Stimulated activated CD8-positive, alpha-beta memory T cell treated with anti-CD3 and anti-CD28 coated beads, Interleukin-12 subunit alpha, Interleukin-12 subunit beta, amount 100 ng/mL, for 24 hours (primary cell): ENCODE data around the gene NLRP10.
"Not testable (repeated sequence)": the region's sequence is repeated elsewhere in the genome, so short reads cannot be mapped to it uniquely, and the experiment has no call there.

ENCODE experiments used
- DNase-seq: peaks from one replicate; pipeline ENCODE4 v3.0.0-alpha.2; 2020; ENCODE audit errors: extremely low read depth

NLRP10 gene, protein sequence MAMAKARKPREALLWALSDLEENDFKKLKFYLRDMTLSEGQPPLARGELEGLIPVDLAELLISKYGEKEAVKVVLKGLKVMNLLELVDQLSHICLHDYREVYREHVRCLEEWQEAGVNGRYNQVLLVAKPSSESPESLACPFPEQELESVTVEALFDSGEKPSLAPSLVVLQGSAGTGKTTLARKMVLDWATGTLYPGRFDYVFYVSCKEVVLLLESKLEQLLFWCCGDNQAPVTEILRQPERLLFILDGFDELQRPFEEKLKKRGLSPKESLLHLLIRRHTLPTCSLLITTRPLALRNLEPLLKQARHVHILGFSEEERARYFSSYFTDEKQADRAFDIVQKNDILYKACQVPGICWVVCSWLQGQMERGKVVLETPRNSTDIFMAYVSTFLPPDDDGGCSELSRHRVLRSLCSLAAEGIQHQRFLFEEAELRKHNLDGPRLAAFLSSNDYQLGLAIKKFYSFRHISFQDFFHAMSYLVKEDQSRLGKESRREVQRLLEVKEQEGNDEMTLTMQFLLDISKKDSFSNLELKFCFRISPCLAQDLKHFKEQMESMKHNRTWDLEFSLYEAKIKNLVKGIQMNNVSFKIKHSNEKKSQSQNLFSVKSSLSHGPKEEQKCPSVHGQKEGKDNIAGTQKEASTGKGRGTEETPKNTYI

DNA sequence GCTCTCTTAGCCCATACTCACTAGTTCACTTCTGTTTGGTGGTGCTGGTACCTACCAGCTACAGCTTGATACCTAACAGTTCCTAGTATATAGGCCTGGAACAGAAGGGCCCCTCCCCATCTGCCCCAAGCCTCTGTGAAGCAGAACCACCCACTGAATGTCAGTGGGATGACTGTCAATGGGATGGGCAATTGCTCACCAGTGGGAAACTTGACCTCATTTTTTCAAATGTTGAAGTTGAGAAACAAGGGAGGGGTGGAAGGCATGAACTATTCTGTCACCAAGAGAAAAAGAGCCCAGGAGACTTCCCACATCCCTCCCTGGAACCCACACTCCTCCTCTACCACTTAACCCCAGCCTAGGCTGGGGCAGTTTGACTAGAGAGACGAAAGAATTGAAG is at the start of gene NLRP10:
NLRP10 (minus strand) TSS at position 62 of the 400 bp plus-strand sequence. CDS start 1,952 bp downstream, outside the sequence.
- DNase-seq = no peak

DNA sequence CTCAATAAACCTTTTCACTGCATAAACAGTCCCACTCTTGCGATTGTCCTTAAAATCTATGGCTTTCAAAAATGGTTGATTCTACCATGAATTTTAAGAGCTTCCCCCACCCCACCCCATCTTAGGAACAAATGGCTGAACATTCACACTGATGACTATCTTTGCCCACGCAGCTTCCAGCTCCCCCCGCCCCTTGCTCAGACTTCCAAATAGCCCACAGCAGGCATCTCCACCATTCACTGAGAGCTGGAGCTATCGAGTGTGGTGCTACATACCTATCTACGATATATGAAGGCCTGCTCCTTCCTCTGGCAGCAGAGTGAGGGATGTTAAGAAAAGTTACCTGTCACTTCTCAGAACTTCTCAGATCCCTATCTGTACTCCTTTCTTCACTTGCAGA is 48.6 kb upstream of the NLRP10 start:
- no peak for DNase-seq

DNA sequence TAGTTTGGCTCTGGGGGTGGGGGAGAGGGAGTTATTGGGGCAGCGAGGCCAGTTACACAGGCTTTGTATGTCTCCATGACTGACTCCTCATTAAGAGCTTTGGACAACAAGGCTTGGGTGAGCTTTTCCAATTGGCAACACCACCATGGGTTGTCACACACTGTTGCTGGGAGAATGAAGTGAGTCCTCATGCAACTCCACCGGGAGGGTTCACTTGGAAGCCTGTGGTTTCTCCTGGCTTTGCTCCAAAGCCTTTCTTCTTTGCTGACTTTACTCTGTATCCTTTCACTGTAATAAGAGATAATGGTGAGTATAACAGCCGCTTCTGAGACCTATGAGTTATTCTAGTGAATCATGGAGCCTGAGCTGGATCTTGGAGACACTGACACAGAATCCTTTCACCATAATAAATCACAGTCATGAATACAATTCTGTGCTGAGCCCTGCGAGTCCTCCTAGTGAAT is 46.8 kb upstream of the NLRP10 start:
- no peak for DNase-seq

DNA sequence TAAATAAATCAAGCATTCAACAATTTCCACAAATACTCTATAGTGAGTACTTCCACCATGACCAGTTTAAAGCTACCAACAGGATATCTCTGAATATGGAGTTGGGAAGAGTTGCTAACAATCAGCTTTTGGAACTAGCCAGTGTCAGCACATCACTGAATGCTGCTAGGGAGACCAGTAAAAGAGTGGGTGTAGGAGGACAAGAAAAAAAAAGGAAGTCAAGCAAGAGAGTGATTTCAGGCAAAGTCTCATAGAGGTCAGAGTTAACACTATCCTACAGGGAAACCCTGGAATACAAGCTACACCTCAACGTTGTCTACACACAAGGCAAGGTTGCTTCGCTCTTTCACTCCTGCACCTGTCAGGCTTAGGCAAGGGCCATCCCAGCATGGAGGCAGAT is 46.1 kb upstream of the NLRP10 start:
- no peak for DNase-seq

DNA sequence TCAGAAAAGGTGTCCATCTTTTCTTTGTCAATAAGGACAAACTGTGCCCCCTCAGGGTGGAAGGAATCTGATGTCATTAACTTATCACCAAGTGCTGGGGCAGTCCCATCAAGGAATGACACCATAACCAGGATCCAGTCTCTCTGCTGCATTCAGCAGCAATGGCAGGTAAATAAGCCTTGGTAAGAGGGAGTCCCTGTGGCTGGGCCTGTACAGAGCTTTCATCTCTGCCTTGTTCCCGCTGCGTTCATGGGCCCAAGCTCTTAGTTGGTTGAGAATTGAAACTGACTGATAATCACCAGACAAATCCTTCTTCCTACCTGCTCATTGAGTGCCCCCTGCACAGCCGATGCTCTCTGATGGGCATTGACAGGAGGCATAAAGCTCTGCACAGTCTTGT is 44.6 kb upstream of the NLRP10 start:
- no peak for DNase-seq

DNA sequence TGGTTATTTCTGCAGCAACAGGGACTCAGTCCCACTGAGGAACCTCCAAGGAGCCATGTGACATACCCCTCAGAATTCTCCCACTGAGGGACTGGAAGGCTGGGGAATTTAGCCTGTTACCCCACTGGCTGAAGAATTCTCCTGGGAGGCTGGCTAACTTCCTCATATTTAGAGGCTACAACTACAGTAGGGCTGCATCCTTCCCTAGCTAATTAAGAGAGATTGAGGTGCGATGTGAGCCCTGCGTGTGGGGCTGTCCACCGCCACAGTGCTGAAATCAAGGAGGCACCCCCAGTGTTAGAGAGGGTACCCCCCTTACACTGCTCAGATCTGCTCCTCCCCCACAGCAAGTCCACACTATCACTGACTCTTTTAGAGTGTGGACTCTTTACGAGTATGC is 43.0 kb upstream of the NLRP10 start:
- no peak for DNase-seq

DNA sequence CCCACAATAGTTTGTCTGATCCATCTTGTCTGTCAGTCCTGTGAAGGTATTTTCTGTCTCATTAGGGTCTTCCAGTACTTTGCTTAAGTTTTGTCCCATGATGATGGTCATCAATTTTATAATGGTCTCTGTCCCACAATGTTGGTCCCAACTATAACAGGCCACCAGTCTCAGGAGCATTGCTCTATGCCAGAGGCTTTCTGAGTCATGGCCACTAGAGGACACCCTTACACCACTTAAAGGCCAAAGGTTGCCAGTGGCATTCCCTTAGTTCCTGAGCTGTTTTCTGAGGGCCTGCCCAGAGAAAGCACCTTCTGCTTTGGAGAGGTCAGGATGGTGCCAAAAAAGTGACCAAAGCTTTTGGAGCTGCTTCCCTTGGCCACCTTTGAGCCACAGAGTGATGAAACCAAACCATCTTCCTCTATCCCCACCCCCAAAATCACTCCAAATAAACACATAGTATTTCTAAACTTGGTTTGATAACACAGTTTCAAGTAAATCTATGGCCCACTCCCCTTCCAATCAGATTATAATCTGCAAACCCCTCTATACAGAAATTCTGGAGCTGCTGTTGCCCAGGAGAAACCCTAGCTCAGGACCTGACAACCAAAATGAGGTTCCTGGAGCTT is 41.2 kb upstream of the NLRP10 start:
- no peak for DNase-seq

DNA sequence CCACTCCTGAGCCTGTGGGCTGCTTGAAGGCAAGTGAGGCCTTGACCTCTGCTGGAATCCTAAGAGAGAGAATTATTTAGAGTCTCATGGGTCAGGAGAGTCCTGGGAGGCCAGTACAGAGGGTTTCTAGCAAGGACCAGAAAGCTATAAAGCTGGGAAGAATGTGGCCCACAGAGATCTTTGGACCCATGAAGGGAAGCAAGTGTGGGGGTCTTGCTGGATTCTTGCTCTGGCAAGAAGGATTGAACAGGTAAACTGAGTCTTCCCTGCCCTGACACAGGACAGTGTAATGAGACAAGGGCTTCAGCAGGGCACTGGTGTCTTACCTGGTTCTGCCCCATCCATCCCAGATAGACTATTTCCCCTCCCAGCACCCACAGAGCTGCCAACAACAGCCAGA is 40.3 kb upstream of the NLRP10 start:
- DNase-seq = no peak

DNA sequence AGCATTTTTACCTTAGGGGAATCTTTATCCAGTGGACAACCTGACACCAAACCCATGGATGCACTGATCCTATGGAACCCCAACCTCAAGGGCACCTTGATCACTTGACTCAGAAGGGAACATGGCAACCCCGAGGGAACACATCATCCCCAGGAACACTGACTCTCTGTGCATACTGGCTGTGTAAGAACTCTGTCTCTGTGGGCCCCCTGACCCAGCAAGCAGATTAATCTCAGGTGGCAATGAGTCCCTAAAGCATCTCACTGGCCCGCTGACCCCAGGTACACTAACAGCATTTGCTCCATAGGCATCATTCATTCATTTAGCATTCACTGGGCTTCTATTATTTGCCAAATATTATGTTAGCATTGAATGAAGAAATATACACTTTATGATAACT is 38.8 kb upstream of the NLRP10 start:
- DNase-seq = no peak

DNA sequence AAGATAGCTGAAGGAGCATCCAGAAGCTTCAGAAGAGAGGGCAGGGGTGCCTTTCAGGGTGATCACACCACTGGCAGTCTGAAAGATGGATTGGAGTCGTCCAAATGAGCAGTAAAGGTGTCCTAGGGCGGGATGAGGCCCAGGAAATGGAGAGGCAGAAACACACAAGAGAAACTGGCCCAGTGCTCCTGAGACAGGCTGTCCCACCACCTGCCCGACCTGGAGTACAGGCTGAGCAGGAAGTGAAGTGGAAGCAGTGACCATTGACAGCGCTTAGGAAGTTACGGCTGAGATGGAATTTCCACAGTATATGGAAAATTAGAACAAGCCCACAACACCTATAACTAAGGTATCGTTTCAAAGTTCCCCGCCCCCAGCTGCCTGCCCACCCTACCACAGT is 37.9 kb upstream of the NLRP10 start:
- DNase-seq = no peak

DNA sequence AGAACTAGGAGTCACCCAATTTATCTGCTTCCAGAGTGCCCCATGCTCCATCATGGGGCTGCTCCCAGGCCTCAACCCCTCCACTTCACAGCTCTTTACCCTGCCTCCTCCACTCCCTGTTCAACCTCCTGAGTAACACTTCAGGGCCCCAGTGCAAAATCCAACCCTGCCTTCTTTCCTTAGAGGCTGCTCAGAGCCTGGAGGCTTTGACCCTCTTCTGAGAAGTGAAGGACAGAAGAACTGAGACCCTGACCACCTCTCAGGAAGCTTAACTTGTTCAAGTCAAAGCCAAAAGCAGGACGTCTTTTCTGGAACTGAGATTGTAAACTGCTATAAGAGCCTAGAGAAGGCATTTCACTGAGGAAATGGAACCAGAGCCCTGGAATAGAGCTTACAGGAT is 37.4 kb upstream of the NLRP10 start:
- no peak for DNase-seq

DNA sequence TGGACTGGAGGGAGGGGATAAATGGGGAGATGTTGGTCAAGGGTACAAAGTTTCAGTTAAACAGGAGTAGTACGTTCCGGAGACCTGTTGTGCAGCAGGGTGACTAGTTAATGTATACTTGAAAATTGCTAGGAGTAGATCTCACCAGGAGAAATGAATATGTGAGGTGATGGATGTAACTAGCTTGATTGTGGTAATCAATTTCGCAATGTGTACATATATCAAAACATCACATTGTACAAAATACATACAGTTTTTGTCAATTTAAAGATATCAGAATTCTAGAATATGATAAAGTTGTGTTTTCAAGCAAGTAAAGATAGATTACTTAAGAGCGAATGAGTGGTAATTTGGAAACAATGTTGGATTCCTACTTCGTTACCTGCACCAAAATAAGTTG is 35.1 kb upstream of the NLRP10 start:
- DNase-seq = no peak

DNA sequence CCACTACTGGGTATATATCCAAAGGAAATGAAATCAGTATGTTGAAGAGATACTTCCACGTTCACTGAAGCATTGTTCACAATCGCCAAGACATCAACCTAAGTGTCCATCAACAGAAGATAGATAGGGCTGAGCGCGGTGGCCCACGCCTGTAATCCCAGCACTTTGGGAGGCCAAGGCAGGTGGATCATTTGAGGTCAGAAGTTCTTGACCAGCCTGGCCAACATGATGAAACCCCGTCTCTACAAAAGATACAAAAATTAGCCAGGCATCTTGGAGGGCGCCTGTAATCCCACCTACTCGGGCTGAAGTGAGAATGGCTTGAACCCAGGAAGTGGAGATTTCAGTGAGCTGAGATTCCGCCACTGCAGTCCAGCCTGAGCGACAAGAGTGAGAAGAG is 34.5 kb upstream of the NLRP10 start:
- DNase-seq = no peak

DNA sequence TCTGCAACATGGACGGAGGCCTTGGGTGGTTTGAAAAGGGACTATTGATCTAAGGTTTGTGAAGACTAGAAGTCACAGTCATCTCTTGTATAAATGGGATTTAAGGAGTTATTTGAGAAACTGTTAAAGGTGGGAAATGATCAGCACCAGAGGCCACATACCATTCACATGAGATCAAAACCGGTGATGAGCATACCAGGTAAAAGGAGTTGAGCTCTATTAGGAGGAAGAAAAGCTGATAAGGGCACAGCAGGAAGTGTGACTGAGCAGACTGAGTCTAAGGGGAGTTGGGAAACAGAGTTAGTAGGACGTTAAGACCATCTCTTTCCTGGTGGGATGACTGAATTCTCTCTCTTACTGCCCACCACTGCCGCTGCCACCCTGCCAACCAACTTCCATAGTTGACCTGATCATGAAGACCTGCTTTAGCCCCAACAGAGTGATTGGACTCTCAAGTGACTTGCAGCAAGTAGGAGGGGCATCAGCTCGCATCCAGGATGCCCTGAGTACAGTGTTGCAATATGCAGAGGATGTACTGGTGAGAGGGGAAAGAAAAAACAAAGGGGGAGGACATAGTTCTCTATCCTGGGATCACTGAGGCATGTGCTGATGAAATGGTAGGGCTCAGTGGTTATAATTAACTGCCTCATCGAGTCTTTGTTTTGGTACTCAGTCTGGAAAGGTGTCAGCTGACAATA is 29.5 kb upstream of the NLRP10 start:
- DNase-seq = no peak

DNA sequence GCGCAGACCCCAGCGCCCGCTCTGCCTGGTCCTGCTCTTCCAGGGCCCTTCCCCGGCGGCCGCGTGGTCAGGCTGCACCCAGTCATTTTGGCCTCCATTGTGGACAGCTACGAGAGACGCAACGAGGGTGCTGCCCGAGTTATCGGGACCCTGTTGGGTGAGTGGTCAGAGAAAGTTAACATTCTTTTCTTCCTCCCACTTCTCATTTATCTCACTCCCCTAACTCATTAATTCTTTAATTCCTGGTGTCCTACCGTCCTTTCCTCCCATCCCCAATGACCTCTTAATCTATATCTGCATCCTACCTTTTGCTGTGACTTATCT is 22.3 kb upstream of the NLRP10 start:
- DNase-seq = not testable (repeated sequence)

DNA sequence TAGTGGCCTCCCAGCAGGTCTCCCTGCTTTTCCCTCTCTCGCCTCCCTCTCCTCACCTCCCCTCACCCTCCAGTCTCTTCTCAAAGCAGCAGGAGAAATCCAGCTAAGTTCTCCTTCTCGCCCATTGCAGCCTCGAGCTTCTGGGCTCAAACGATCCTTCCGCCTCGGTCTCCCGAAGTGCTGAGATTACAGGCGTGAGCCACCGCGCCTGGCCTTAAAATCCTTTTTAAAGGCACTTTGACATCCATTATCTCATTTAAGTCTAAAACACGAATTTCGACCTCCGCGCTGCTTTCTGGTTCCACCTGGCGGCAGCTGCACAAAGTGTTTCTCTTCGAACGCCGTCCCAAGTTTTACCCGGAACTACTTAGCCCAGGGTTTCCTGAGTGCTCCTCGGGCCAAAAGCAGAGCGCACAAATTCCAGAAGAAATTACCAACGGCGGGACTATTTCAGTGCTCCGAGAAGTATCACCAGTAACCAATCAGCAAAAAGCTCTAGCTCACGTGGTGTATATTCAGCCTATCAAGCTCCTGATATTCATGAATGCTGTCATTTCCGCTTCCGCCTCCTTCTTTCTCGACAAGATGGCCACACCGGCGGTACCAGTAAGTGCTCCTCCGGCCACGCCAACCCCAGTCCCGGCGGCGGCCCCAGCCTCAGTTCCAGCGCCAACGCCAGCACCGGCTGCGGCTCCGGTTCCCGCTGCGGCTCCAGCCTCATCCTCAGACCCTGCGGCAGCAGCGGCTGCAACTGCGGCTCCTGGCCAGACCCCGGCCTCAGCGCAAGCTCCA is 21.7 kb upstream of the NLRP10 start, which contains the start of gene EIF3F:
EIF3F (plus strand) TSS at position 570 of the 792 bp plus-strand sequence; CDS start at position 586, 16 bp downstream.
- DNase-seq = peak; percentile 69

DNA sequence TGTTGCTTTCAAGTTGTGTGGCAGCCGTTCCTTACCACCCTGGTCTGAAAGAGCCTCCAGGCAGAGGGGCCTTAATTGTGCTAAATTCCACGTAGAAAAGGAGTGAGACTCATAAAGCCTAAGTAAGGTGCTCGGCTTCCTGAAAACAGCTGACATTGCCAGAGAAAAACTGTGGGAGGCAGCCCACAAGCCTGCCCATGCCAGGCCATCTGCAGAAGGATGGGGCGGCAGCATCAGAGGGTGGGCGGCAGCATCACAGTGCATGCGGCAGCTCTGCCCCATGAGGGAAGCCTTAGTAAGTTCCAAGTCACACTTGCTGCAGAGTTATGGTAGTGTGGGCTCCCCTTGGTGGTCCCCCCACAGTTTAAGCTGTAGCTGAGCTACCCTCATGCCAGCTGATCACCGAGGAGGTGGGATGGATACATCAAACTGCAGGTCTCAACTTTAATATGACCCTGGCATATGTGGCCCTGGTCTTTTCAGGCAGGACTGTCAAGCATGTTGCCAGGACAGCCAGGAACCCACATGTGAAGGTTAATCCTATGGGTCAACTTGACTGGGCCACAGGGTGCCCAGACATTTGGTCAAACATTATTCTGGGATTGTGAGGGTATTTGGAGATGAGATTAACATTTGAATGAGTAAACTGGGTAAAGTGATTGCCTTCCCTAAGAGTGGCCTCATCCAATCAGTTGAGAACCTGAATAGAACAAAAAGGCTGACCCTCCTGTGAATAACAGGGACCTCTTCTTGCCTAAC is 18.8 kb upstream of the NLRP10 start:
- no peak for DNase-seq

DNA sequence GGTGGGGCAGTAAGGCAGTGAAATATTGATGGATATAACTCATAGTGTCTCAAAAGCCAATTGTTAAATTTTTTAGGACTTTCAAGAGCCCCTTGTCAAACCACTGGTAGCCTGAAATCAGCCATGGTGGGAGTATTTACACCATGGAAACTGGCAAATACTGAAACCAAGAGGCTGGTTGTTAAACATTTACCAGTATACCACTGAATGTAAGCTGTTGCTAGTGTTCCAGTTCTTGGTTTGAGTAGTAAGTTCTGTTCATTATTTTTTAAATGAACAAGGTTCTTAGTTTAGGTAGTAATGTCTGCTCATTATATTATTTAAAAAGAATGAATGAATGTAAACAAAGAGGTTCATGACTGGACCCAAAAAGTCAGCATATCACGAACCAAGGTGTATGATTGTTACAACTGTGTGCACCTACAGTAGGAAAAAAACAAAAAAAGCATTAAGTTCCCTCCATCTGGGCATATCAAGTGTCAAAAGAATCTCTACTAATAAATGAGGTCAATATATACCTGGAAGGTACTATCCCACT is 17.4 kb upstream of the NLRP10 start:
- DNase-seq = no peak

DNA sequence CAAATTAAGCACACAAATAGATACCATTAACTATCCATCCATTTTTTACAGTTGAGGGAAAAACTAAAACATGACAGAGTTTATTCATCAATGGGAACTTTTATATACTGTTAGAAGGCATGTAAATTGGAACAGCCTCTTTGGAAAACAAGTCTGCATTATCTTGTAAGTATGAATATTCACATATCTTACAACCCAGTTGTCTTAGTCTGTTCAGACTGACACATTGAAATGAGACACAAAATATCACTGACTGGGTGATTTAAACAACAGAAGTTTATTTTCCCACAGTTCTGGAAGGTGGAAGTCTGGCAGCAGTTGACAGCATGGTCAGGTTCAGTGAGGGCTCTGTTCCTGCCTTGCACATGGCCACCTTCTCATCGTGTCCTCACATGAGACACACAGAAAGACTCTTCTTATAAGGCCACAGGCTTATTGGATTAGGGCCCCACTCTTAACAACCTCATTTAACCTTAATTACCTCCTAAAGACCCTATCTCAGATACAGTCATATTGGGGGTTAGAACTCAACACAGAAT is 16.4 kb upstream of the NLRP10 start:
- no peak for DNase-seq

DNA sequence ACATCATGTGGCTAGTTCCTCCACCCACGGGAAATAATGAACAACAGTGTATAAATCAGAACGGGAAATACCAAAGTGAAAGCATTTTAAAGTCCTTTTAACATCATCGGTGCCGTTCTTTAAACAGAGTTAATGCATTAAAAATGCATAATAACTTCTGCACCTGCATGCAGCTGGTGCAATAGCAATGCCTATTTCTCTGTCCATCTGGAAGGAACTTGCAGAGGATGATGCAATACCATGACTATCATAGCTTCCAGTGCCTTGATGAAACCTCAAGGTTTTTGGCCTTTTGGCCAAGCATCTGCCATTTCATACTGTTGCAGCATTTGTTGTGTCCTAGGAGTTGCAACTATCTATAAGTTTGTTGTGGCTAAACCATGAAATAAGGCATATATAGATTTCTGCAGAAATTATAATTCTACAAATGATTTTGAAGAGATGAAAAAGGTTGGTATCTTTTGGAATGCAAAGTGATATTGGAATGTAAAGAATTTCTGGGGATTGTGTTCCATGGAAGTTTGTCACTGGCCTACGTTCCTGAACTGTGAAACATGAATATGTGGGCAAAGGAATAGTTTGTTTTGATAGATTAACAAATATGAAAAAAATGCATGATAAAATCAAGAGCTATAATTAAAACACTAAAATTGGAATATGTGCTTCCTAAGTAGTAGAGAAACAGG is 12.1 kb upstream of the NLRP10 start:
- DNase-seq = no peak
